Smooth muscle cell (in vitro differentiated cells): ENCODE data around the gene MMS22L. TPM values are rescaled to one million over a fixed set of nuclear protein-coding genes. Genes with fewer than 3 reads are reported as not detected.
A peak's percentile ranks its signal among the peaks of the same experiment; 100 is the strongest.

Source experiments
- DNase-seq: peaks from one replicate; lab custom pipeline; 2025; ENCODE audit not compliant: unreplicated experiment; lab: John Stamatoyannopoulos, UW
- H2AFZ ChIP-seq: fragments of 200-600 bp; sonication (generic); 2 replicates; pipeline ENCODE4 v1.6.0; 2016; ENCODE audit warnings: antibody characterized with exemption, low read depth, mild to moderate bottlenecking
- H3F3A ChIP-seq: fragments of 200-600 bp; sonication (generic); 2 replicates; pipeline ENCODE4 v1.6.0; 2017; ENCODE audit warnings: antibody characterized with exemption, low read depth
- H3K27ac ChIP-seq: fragments of 200-600 bp; sonication (generic); 2 replicates; pipeline ENCODE4 v1.5.1; 2016; ENCODE audit warnings: low read depth, mild to moderate bottlenecking
- H3K27me3 ChIP-seq: fragments of 200-600 bp; sonication (generic); 2 replicates; pipeline ENCODE4 v1.6.1; 2016; ENCODE audit warnings: low read depth, mild to moderate bottlenecking
- H3K36me3 ChIP-seq: fragments of 200-600 bp; sonication (generic); 2 replicates; pipeline ENCODE4 v1.5.1; 2016; ENCODE audit warnings: low read depth
- H3K4me1 ChIP-seq: fragments of 200-600 bp; sonication (generic); 2 replicates; pipeline ENCODE4 v1.5.1; 2016; ENCODE audit warnings: low read depth
- H3K4me2 ChIP-seq: fragments of 200-600 bp; sonication (generic); 2 replicates; pipeline ENCODE4 v1.6.0; 2016; ENCODE audit warnings: mild to moderate bottlenecking
- H3K4me3 ChIP-seq: fragments of 200-600 bp; sonication (generic); 2 replicates; pipeline ENCODE4 v1.5.1; 2016; ENCODE audit warnings: mild to moderate bottlenecking
- H3K79me2 ChIP-seq: fragments of 200-600 bp; sonication (generic); 2 replicates; pipeline ENCODE4 v1.6.0; 2016; ENCODE audit warnings: low read depth, mild to moderate bottlenecking
- H3K9ac ChIP-seq: fragments of 200-600 bp; sonication (generic); 2 replicates; pipeline ENCODE4 v1.6.0; 2016; ENCODE audit warnings: low read depth
- H3K9me3 ChIP-seq: fragments of 200-600 bp; sonication (generic); replicated peaks from 2 replicates; pipeline ENCODE4 v1.5.1; 2016; ENCODE audit warnings: low read depth
- H4K20me1 ChIP-seq: fragments of 200-600 bp; sonication (generic); 2 replicates; pipeline ENCODE4 v1.6.0; 2016; ENCODE audit warnings: low read depth
- WGBS: methylation state at CpG from one replicate; pipeline ENCODE4 v1.1.7; 2016; ENCODE audit warnings: low lambda C conversion rate; 5-methylcytosine and 5-hydroxymethylcytosine counted together
- polyA plus RNA-seq: library from polyadenylated mRNA; unstranded; fragments of >200 nt; fragmentation: Nextera tagmentation; extraction: Ambion mirVana; gene quantifications from 2 replicates; pipeline ENCODE4 v1.2.1, GENCODE V29; 2016
- total RNA-seq: library from RNA; depleted of rRNA; stranded (reverse); fragments of >200 nt; gene quantifications from 2 replicates; pipeline ENCODE4 v1.2.3, GENCODE V29; 2014
- TF ChIP-seq, protein P1 (sequence below): fragments of 200-600 bp; sonication (generic); IDR thresholded peaks from 2 replicates; pipeline ENCODE4 v1.5.1; 2017; ENCODE audit warnings: borderline replicate concordance, mild to moderate bottlenecking, antibody characterized with exemption; ENCODE audit not compliant: insufficient read depth, poor library complexity, severe bottlenecking

MMS22L gene
- total and polyA plus RNA-seq, 2 experiments from 2014 or later: 5.0 to 47.1 TPM

GRCh38 chr6:97102145-97102790, 180.7 kb downstream of the MMS22L start:
- H3K9ac ChIP-seq: no peak overlapping the region
- no peaks in the 10 kb centered on the region for H3K27me3 ChIP-seq
- no peaks in the 10 kb centered on the region for H3K9me3 ChIP-seq
- no peaks in the 10 kb centered on the region for H4K20me1 ChIP-seq
- DNase-seq: no peak
- no peak overlapping the region for H2AFZ ChIP-seq
- H3K36me3 ChIP-seq: no peaks in the 10 kb centered on the region
- H3K4me3 ChIP-seq: no peak overlapping the region
- no peaks in the 10 kb centered on the region for H3K79me2 ChIP-seq
- H3K4me1 ChIP-seq: no peaks in the 10 kb centered on the region
- no peak overlapping the region for H3K4me2 ChIP-seq
- 88% methylated on average over 1 of the region's 1 CpG for WGBS
- no peaks in the 10 kb centered on the region for H3F3A ChIP-seq
- H3K27ac ChIP-seq: no peak overlapping the region
- TF ChIP-seq, protein P1, sequence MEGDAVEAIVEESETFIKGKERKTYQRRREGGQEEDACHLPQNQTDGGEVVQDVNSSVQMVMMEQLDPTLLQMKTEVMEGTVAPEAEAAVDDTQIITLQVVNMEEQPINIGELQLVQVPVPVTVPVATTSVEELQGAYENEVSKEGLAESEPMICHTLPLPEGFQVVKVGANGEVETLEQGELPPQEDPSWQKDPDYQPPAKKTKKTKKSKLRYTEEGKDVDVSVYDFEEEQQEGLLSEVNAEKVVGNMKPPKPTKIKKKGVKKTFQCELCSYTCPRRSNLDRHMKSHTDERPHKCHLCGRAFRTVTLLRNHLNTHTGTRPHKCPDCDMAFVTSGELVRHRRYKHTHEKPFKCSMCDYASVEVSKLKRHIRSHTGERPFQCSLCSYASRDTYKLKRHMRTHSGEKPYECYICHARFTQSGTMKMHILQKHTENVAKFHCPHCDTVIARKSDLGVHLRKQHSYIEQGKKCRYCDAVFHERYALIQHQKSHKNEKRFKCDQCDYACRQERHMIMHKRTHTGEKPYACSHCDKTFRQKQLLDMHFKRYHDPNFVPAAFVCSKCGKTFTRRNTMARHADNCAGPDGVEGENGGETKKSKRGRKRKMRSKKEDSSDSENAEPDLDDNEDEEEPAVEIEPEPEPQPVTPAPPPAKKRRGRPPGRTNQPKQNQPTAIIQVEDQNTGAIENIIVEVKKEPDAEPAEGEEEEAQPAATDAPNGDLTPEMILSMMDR: no peak

GRCh38 chr6:97100696-97101095, 182.3 kb downstream of the MMS22L start:
- Histone ChIP-seq H3K27ac (no peak overlapping the region), H2AFZ (no peak overlapping the region), H3K4me2 (no peak overlapping the region), H3K79me2 (no peaks in the 10 kb centered on the region), H3F3A (no peaks in the 10 kb centered on the region), H3K4me3 (no peak overlapping the region), H4K20me1 (no peaks in the 10 kb centered on the region), H3K36me3 (no peaks in the 10 kb centered on the region), H3K27me3 (no peaks in the 10 kb centered on the region), H3K9me3 (no peaks in the 10 kb centered on the region), H3K4me1 (no peaks in the 10 kb centered on the region), H3K9ac (no peak overlapping the region)
- TF ChIP-seq, protein P1: no peak
- DNase-seq: no peak
- WGBS: 84% methylated on average over 3 of the region's 3 CpGs

GRCh38 chr6:97097068-97098047, 185.7 kb downstream of the MMS22L start:
- WGBS: 74% methylated on average over 14 of the region's 14 CpGs
- H3K79me2 ChIP-seq: no peaks in the 10 kb centered on the region
- H3K36me3 ChIP-seq: no peaks in the 10 kb centered on the region
- no peak overlapping the region for H3K27ac ChIP-seq
- H4K20me1 ChIP-seq: no peaks in the 10 kb centered on the region
- H3K27me3 ChIP-seq: no peaks in the 10 kb centered on the region
- DNase-seq: no peak
- no peak overlapping the region for H3K9ac ChIP-seq
- no peaks in the 10 kb centered on the region for H3K4me1 ChIP-seq
- H3K9me3 ChIP-seq: no peaks in the 10 kb centered on the region
- no peak overlapping the region for H3K4me2 ChIP-seq
- H3K4me3 ChIP-seq: no peak overlapping the region
- TF ChIP-seq, protein P1: no peak
- H3F3A ChIP-seq: no peaks in the 10 kb centered on the region
- H2AFZ ChIP-seq: peak overlapping the region; percentile 23
